H1 (cell line): Measurements from ENCODE around the gene RELCH. TPM values are rescaled to one million over a fixed set of nuclear protein-coding genes. Genes with fewer than 3 reads are reported as not detected.

Experiments used
- CTCF ChIA-PET: fragments of 300-600 bp; sonication (Branson Sonifier 250); formaldehyde crosslinking; loops from one replicate; lab custom pipeline; 2021; ENCODE audit not compliant: partially characterized antibody; lab: Charles Lee
- POLR2A ChIA-PET: fragments of 300-600 bp; sonication (Branson Sonifier 250); formaldehyde crosslinking; loops from one replicate; lab custom pipeline; 2021; ENCODE audit warnings: inconsistent platforms; ENCODE audit not compliant: partially characterized antibody; lab: Charles Lee
- DNase-seq, 2 experiments: peaks; one replicate each; pipeline versions ENCODE4 v3.0.0 to v3.0.0-alpha.2; 2010 to 2022; ENCODE audit warnings: low spot score in 2 of 2, low read depth in 1 of 2, mixed read lengths in 1 of 2
- FAIRE-seq: peaks from 2 replicates; lab custom pipeline; 2011; peaks lifted over from hg19 to GRCh38; lab: Jason Lieb, UNC
- H2AFZ ChIP-seq: 2 replicates; pipeline ENCODE4 v1.8.1; 2012; ENCODE audit warnings: low read length, inconsistent platforms
- H2AK5ac ChIP-seq: 2 replicates; pipeline ENCODE4 v1.6.1; 2013; ENCODE audit warnings: low read depth, low read length
- H2BK120ac ChIP-seq: replicated peaks from 2 replicates; pipeline ENCODE3; 2013; ENCODE audit warnings: low read depth, low read length, inconsistent platforms
- H2BK12ac ChIP-seq: 2 replicates; pipeline ENCODE4 v1.6.1; 2013; ENCODE audit warnings: low read depth, low read length
- H2BK15ac ChIP-seq: 2 replicates; pipeline ENCODE4 v1.6.1; 2013; ENCODE audit warnings: low read length
- H2BK20ac ChIP-seq: 2 replicates; pipeline ENCODE4 v1.6.1; 2013; ENCODE audit warnings: low read length
- H2BK5ac ChIP-seq: 2 replicates; pipeline ENCODE4 v1.6.1; 2013; ENCODE audit warnings: low read depth, low read length
- H3K14ac ChIP-seq: 2 replicates; pipeline ENCODE4 v1.6.1; 2013; ENCODE audit warnings: inconsistent platforms; ENCODE audit not compliant: insufficient read length
- H3K18ac ChIP-seq: 2 replicates; pipeline ENCODE4 v1.6.1; 2013; ENCODE audit warnings: low read length; ENCODE audit errors: extremely low read depth
- H3K23ac ChIP-seq: 2 replicates; pipeline ENCODE4 v1.6.1; 2013; ENCODE audit warnings: inconsistent platforms; ENCODE audit not compliant: insufficient read length
- H3K23me2 ChIP-seq: 2 replicates; pipeline ENCODE4 v1.6.1; 2013; ENCODE audit warnings: low read depth, low read length
- H3K27ac ChIP-seq: 2 replicates; pipeline ENCODE4 v1.6.1; 2011; ENCODE audit warnings: low read depth, low read length, inconsistent platforms
- H3K27me3 ChIP-seq, 4 experiments: replicated peaks in 1 of 4; 1 replicate in 1 of 4; 2 replicates in 3 of 4; pipeline versions ENCODE4 v1.6.1 to v1.8.1; 2011 to 2013; ENCODE audit warnings: low read length in 3 of 4, mild to moderate bottlenecking in 3 of 4, inconsistent platforms in 2 of 4, mixed read lengths in 2 of 4, moderate library complexity in 1 of 4; ENCODE audit not compliant: control insufficient read depth in 3 of 4, insufficient read depth in 3 of 4; ENCODE audit errors: extremely low read depth in 1 of 4
- H3K36me3 ChIP-seq, 4 experiments: 2 replicates each; pipeline versions ENCODE4 v1.6.1 to v1.8.1; 2011 to 2013; ENCODE audit warnings: mild to moderate bottlenecking in 4 of 4, low read length in 3 of 4, moderate library complexity in 2 of 4, control low read depth in 1 of 4, inconsistent platforms in 1 of 4; ENCODE audit not compliant: insufficient read depth in 4 of 4, control insufficient read depth in 2 of 4
- H3K4ac ChIP-seq: replicated peaks from 2 replicates; pipeline ENCODE3; 2013; ENCODE audit warnings: low read length, low read depth, mixed read lengths, inconsistent platforms; ENCODE audit not compliant: insufficient read length
- H3K4me1 ChIP-seq, 4 experiments: replicated peaks in 1 of 4; 1 replicate in 1 of 4; 2 replicates in 3 of 4; pipeline versions ENCODE4 v1.6.1 to v1.8.1; 2011 to 2013; ENCODE audit warnings: low read length in 3 of 4, inconsistent platforms in 2 of 4, mixed read lengths in 1 of 4; ENCODE audit not compliant: insufficient read depth in 4 of 4, control insufficient read depth in 3 of 4
- H3K4me2 ChIP-seq, 2 experiments: 2 replicates each; pipeline versions ENCODE4 v1.6.1 to v1.8.1; 2011 to 2013; ENCODE audit warnings: low read depth in 2 of 2, low read length in 2 of 2, control low read depth in 1 of 2, inconsistent platforms in 1 of 2, mild to moderate bottlenecking in 1 of 2; ENCODE audit not compliant: insufficient read depth in 1 of 2
- H3K4me3 ChIP-seq, 4 experiments: fragments of 200-600, 300-600 bp in 1 of 4; sonication (generic), shearing (Covaris generic), sonication (Bioruptor Twin) in 1 of 4; 2 replicates each; pipeline versions ENCODE4 v1.5.1 to v1.8.1; 2011 to 2016; ENCODE audit warnings: low read length in 4 of 4, low read depth in 3 of 4, control low read depth in 2 of 4, inconsistent platforms in 2 of 4, mild to moderate bottlenecking in 2 of 4, mixed read lengths in 1 of 4, moderate library complexity in 1 of 4; ENCODE audit not compliant: insufficient read depth in 2 of 4; ENCODE audit errors: extremely low read depth in 1 of 4
- H3K56ac ChIP-seq: replicated peaks from 2 replicates; pipeline ENCODE3; 2013; ENCODE audit warnings: low read depth, mild to moderate bottlenecking, mixed read lengths, low read length, inconsistent platforms; ENCODE audit not compliant: insufficient read length
- H3K79me1 ChIP-seq: 2 replicates; pipeline ENCODE4 v1.6.1; 2013; ENCODE audit warnings: low read depth, low read length, control low read depth
- H3K79me2 ChIP-seq, 2 experiments: 2 replicates each; pipeline versions ENCODE4 v1.6.1 to v1.8.1; 2012 to 2013; ENCODE audit warnings: low read length in 2 of 2, mild to moderate bottlenecking in 2 of 2, inconsistent platforms in 1 of 2; ENCODE audit not compliant: insufficient read depth in 2 of 2, control insufficient read depth in 1 of 2
- H3K9ac ChIP-seq, 4 experiments: replicated peaks in 1 of 4; 1 replicate in 1 of 4; 2 replicates in 3 of 4; pipeline versions ENCODE4 v1.6.1 to v1.8.1; 2011 to 2013; ENCODE audit warnings: low read depth in 3 of 4, low read length in 3 of 4, control low read depth in 2 of 4, mild to moderate bottlenecking in 2 of 4, moderate library complexity in 2 of 4, inconsistent platforms in 1 of 4; ENCODE audit errors: extremely low read depth in 1 of 4
- H3K9me3 ChIP-seq, 2 experiments: 2 replicates each; pipeline versions ENCODE4 v1.6.1 to v1.8.1; 2012 to 2013; ENCODE audit warnings: mild to moderate bottlenecking in 2 of 2, moderate library complexity in 2 of 2, control low read depth in 1 of 2, inconsistent platforms in 1 of 2, low read depth in 1 of 2, low read length in 1 of 2, mixed read lengths in 1 of 2; ENCODE audit not compliant: insufficient read depth in 2 of 2
- H4K20me1 ChIP-seq, 2 experiments: replicated peaks in 1 of 2; 2 replicates each; pipeline versions ENCODE3 to v1.8.1; 2011 to 2013; ENCODE audit warnings: inconsistent platforms in 2 of 2, low read length in 2 of 2, mild to moderate bottlenecking in 1 of 2; ENCODE audit not compliant: insufficient read depth in 2 of 2, control insufficient read depth in 1 of 2
- H4K5ac ChIP-seq: 2 replicates; pipeline ENCODE4 v1.6.1; 2013; ENCODE audit warnings: low read length, low read depth, mixed read lengths, inconsistent platforms; ENCODE audit not compliant: insufficient read length
- H4K8ac ChIP-seq: 2 replicates; pipeline ENCODE4 v1.8.0; 2013; ENCODE audit warnings: mild to moderate bottlenecking, moderate library complexity, low read length, inconsistent platforms; ENCODE audit not compliant: insufficient read depth; ENCODE audit errors: extremely low read depth
- H4K91ac ChIP-seq: replicated peaks from 2 replicates; pipeline ENCODE3; 2013; ENCODE audit warnings: low read length, mixed read lengths, inconsistent platforms; ENCODE audit not compliant: insufficient read length
- ASH2L ChIP-seq: fragments of 200-600, 300-600 bp; sonication (generic); IDR thresholded peaks from one replicate; pipeline ENCODE4 v1.7.1; 2017; ENCODE audit warnings: low read length
- FOSL1 ChIP-seq: IDR thresholded peaks from 2 replicates; pipeline ENCODE4 v1.6.1; 2011; ENCODE audit warnings: mild to moderate bottlenecking, low read depth, low read length, moderate library complexity; ENCODE audit not compliant: insufficient read depth
- GTF2F1 ChIP-seq: IDR thresholded peaks from 2 replicates; pipeline ENCODE4 v1.6.1; 2012; ENCODE audit warnings: low read depth, low read length, improper control_type of control experiment, borderline replicate concordance
- HDAC6 ChIP-seq: IDR thresholded peaks from one replicate; pipeline ENCODE4 v1.7.1; 2012; ENCODE audit warnings: low read depth, mild to moderate bottlenecking, inconsistent platforms, low read length, moderate library complexity
- POU5F1 ChIP-seq: IDR thresholded peaks from 2 replicates; pipeline ENCODE4 v1.6.1; 2011; ENCODE audit warnings: low read depth, mild to moderate bottlenecking, low read length, moderate library complexity
- RFX5 ChIP-seq: IDR thresholded peaks from 2 replicates; pipeline ENCODE4 v1.6.1; 2011; ENCODE audit warnings: low read depth, low read length, improper control_type of control experiment, borderline replicate concordance
- RXRA ChIP-seq: IDR thresholded peaks from 2 replicates; pipeline ENCODE4 v1.6.1; 2011; ENCODE audit warnings: low read depth, mild to moderate bottlenecking, low read length, moderate library complexity; ENCODE audit not compliant: insufficient read depth
- SIRT6 ChIP-seq: IDR thresholded peaks from one replicate; pipeline ENCODE4 v1.7.1; 2012; ENCODE audit warnings: low read length, inconsistent platforms
- SP4 ChIP-seq: IDR thresholded peaks from 2 replicates; pipeline ENCODE4 v1.6.1; 2012; ENCODE audit warnings: low read length, inconsistent platforms
- SUZ12 ChIP-seq: fragments of 200-600 bp; sonication (generic); IDR thresholded peaks from 2 replicates; pipeline ENCODE4 v1.6.1; 2012; ENCODE audit warnings: mild to moderate bottlenecking, inconsistent platforms, low read length, moderate library complexity, mixed read lengths
- TAF7 ChIP-seq: optimal IDR thresholded peaks from 2 replicates; pipeline ENCODE3; 2011; ENCODE audit warnings: low read depth, mild to moderate bottlenecking, inconsistent platforms, low read length, moderate library complexity, borderline replicate concordance
- WGBS, 2 experiments: shearing (Covaris generic) in 1 of 2; methylation state at CpG; one replicate each; pipeline versions ENCODE4 v1.1.6 to v1.1.7; 2013 to 2015; ENCODE audit warnings: low lambda C conversion rate in 2 of 2, mixed read lengths in 2 of 2, inconsistent platforms in 1 of 2, low coverage in 1 of 2, missing lambda C conversion rate in 1 of 2; ENCODE audit not compliant: insufficient replicate concordance in 2 of 2, insufficient coverage in 1 of 2, insufficient read length in 1 of 2; ENCODE audit errors: extremely low coverage in 1 of 2, missing lambda C conversion rate in 1 of 2; 5-methylcytosine and 5-hydroxymethylcytosine counted together
- polyA plus RNA-seq, 7 experiments: library from polyadenylated mRNA; depleted of rRNA in 3 of 7; stranded (reverse) in 5 of 7; unstranded in 2 of 7; fragments of >200 nt in 5 of 7; fragments of 200-250 nt in 2 of 7; gene quantifications; 1 replicate in 5 of 7; 2 replicates in 1 of 7; 4 replicates in 1 of 7; pipeline versions ENCODE4 v1.2.1 to v1.2.3, GENCODE V29; 2011 to 2013; ENCODE audit warnings: missing spikeins in 2 of 7, mixed read lengths in 2 of 7
- total RNA-seq: library from RNA; stranded (reverse); fragmentation: NEBNext Ultra II Directional; extraction: Animal tissue kit (Norgen Biotek cat#: 25700); gene quantifications from 2 replicates; pipeline ENCODE4 v1.2.1, GENCODE V29; 2021
- TF ChIP-seq, protein P1 (sequence below): IDR thresholded peaks from 2 replicates; pipeline ENCODE4 v1.6.1; 2012; ENCODE audit warnings: inconsistent platforms
- TF ChIP-seq, protein P2 (sequence below): IDR thresholded peaks from 2 replicates; pipeline ENCODE4 v1.6.1; 2011; ENCODE audit warnings: low read depth, mild to moderate bottlenecking, low read length; ENCODE audit not compliant: insufficient read depth

Gene RELCH
- total and polyA plus RNA-seq, 2 of the 8 experiments (the other 6 are each of a cell fraction or from before 2014, with no cell fraction given): 7.3 to 26.9 TPM

DNA sequence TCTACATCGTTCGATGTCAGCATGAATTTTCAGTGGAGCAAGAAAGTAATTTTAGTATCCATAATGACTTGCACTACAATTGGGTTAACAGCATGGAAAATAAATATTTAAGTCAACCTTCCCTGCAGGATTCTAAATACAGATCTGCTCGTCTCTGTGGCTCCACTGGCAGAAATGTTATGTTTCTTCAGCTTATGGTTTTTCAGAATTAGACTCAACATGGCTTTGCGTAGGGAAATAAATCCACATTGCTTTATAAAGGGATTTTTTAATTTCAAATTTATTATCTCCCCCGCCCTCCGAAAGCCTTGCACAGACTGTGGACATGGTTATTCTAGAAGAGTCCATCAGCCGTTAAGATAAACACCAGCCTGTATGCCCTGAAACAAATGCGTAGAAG, 156.3 kb downstream of the RELCH start:
- DNase-seq (no peak), FAIRE-seq (no peak)
- Histone ChIP-seq H3K27ac (no peak overlapping the region), H3K4me3 (no peak overlapping the region), H2BK12ac (no peak overlapping the region), H3K23me2 (no peaks in the 10 kb centered on the region), H3K14ac (no peak overlapping the region), H2BK20ac (no peak overlapping the region), H2BK120ac (no peak overlapping the region), H4K20me1 (no peaks in the 10 kb centered on the region), H4K8ac (no peak overlapping the region), H3K27me3 (no peaks in the 10 kb centered on the region; a peak in 1 of 7 replicates), H3K4me2 (no peak overlapping the region), H2BK15ac (no peak overlapping the region), H4K91ac (no peak overlapping the region), H2BK5ac (no peak overlapping the region), H3K56ac (no peak overlapping the region), H2AK5ac (no peak overlapping the region), H2AFZ (no peak overlapping the region), H3K9ac (no peak overlapping the region), H3K18ac (no peak overlapping the region), H3K36me3 (no peaks in the 10 kb centered on the region), H3K79me2 (peaks cover 0 to 18% of the 10 kb centered on the region in 2 experiments; a peak in 2 of 4 replicates), H4K5ac (no peak overlapping the region), H3K79me1 (no peaks in the 10 kb centered on the region; the same call in 1 of the 2 replicates), H3K4ac (no peak overlapping the region), H3K4me1 (peaks cover 14 to 30% (median 23%) of the 10 kb centered on the region in 4 experiments), H3K9me3 (no peaks in the 10 kb centered on the region), H3K23ac (no peak overlapping the region)
- WGBS, 2 experiments: 87% methylated on average over 8 of the region's 8 CpGs; no CpG with 5 or more reads in 1 of the 2 experiments
- ChIA-PET POLR2A (no interaction called here), CTCF (interaction anchor here (1.2 kb wide), 1 partner anchor 18 kb away, joined by 3 read pairs; the partner anchor contains the start of gene TNFRSF11A)
- TF ChIP-seq GTF2F1 (no peak), ASH2L (no peak), TAF7 (no peak), HDAC6 (no peak), SIRT6 (no peak), SUZ12 (no peak), FOSL1 (no peak), RXRA (no peak), RFX5 (no peak), POU5F1 (no peak), SP4 (no peak)
- TF ChIP-seq, protein P1, sequence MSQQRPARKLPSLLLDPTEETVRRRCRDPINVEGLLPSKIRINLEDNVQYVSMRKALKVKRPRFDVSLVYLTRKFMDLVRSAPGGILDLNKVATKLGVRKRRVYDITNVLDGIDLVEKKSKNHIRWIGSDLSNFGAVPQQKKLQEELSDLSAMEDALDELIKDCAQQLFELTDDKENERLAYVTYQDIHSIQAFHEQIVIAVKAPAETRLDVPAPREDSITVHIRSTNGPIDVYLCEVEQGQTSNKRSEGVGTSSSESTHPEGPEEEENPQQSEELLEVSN: no peak
- TF ChIP-seq, protein P2, sequence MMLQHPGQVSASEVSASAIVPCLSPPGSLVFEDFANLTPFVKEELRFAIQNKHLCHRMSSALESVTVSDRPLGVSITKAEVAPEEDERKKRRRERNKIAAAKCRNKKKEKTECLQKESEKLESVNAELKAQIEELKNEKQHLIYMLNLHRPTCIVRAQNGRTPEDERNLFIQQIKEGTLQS: no peak
